ENCODE measurements around the gene LMO7. TPM values are rescaled to one million over a fixed set of nuclear protein-coding genes. Genes with fewer than 3 reads are reported as not detected.

The LMO7 gene
- total and polyA plus RNA-seq, 2 of the 4 experiments (the other 2 are of a cell fraction), result 266 to 367 TPM

- TF ChIP-seq MXI1 (IDR thresholded peaks at IDR 0.05; ENCODE audit: borderline replicate concordance, low read depth, low read length) (no peak), RCOR1 (IDR thresholded peaks at IDR 0.05; ENCODE audit: insufficient replicate concordance, low read length) (no peak), FOS (IDR thresholded peaks at IDR 0.05; ENCODE audit: low read depth, low read length) (no peak), BHLHE40 (IDR thresholded peaks at IDR 0.05; ENCODE audit: low read depth, low read length) (no peak), NFE2L2 (IDR thresholded peaks at IDR 0.05; ENCODE audit: low read depth, low read length) (no peak), POLR2A (IDR thresholded peaks at IDR 0.05; ENCODE audit: low read depth, low read length) (no peak), CHD1 (IDR thresholded peaks at IDR 0.05; ENCODE audit: low read depth, low read length) (no peak), MAZ (IDR thresholded peaks at IDR 0.05; ENCODE audit: borderline replicate concordance, low read depth, low read length) (no peak), CTCF (conservative IDR thresholded peaks at IDR 0.05; ENCODE audit: low read depth, low read length) (no peak), RAD21 (IDR thresholded peaks at IDR 0.05; ENCODE audit: low read length) (no peak)
- H4K91ac ChIP-seq (ENCODE audit: insufficient read depth, low read depth, low read length), result no peak overlapping the region
- BruUV-seq (replicated peaks), result no TSS peak
- peaks cover 20 to 48% of the 10 kb centered on the region in 2 experiments for H3K79me1 ChIP-seq (ENCODE audit: low read depth in 1 of 2, low read length in 2 of 2)
- no peak overlapping the region for H2BK15ac ChIP-seq (ENCODE audit: low read depth, low read length)
- no peak overlapping the region for H3K56ac ChIP-seq (ENCODE audit: extremely low read depth, insufficient read depth, low read length)
- H3K9me3 ChIP-seq (ENCODE audit: control insufficient read depth, insufficient read depth, low read length), result no peaks in the 10 kb centered on the region
- no peaks in the 10 kb centered on the region for H3K36me3 ChIP-seq (ENCODE audit: control insufficient read depth, insufficient read depth, low read length)
- WGBS, 2 experiments (ENCODE audit: extremely low coverage in 2 of 2, insufficient read length in 1 of 2), result no CpG with 5 or more reads among the region's 2 CpGs
- DNase-seq (no peak), ATAC-seq (ENCODE audit: low read depth) (no peak)
- H3K9me1 ChIP-seq (ENCODE audit: insufficient read depth, low read length), result peaks cover 10% of the 10 kb centered on the region
- no peak overlapping the region for H3K23ac ChIP-seq (ENCODE audit: low read depth, low read length)
- no peak overlapping the region for H3K9ac ChIP-seq (ENCODE audit: low read depth, low read length)
- H3K14ac ChIP-seq (replicated peaks; ENCODE audit: low read depth, low read length), result no peak overlapping the region
- H3K27me3 ChIP-seq (ENCODE audit: control insufficient read depth, insufficient read depth, low read length), result no peaks in the 10 kb centered on the region
- no peak overlapping the region for H3K4me2 ChIP-seq (ENCODE audit: low read depth, low read length)
- H4K5ac ChIP-seq (ENCODE audit: low read depth, low read length), result peak overlapping the region; percentile 58; the same call in 1 of the 2 replicates
- peak overlapping the region; percentile 12 for H2BK5ac ChIP-seq (ENCODE audit: low read depth, low read length, poor library complexity, severe bottlenecking)
- dilution Hi-C loops (cut with HindIII; ENCODE audit: low sequenced_read_pairs, unreplicated experiment) (no loop called here), intact Hi-C loops (cut with micrococcal nuclease) (no loop called here), in situ Hi-C loops (cut with MboI; ENCODE audit: low sequenced_read_pairs) (no loop called here)
- ChIA-PET POLR2A (ENCODE audit: unreplicated experiment) (no interaction called here), CTCF (no interaction called here)
- H4K8ac ChIP-seq (ENCODE audit: low read depth in 2 of 2, low read length in 2 of 2), result no peak overlapping the region; a peak in 1 of 4 replicates
- H4K20me1 ChIP-seq (ENCODE audit: insufficient read depth, low read length), result peaks cover 60% of the 10 kb centered on the region
- H3K18ac ChIP-seq (ENCODE audit: low read depth, low read length), result no peak overlapping the region
- H2AK5ac ChIP-seq (ENCODE audit: low read depth, low read length), result no peak overlapping the region
- H2BK20ac ChIP-seq (ENCODE audit: low read depth, low read length), result no peak overlapping the region
- no peak overlapping the region for H3K27ac ChIP-seq (ENCODE audit: insufficient read depth, low read length)
- H2AFZ ChIP-seq (replicated peaks; ENCODE audit: low read length, poor library complexity), result no peak overlapping the region
- H2BK120ac ChIP-seq (ENCODE audit: low read depth, low read length), result no peak overlapping the region
- H3K4me1 ChIP-seq (ENCODE audit: control insufficient read depth, insufficient read depth, low read length), result peaks cover 7% of the 10 kb centered on the region; the same call in 1 of the 2 replicates
- H3K4me3 ChIP-seq (ENCODE audit: insufficient read depth, low read depth, low read length), result no peak overlapping the region
- no peak overlapping the region for H3K4ac ChIP-seq (ENCODE audit: low read depth, low read length)
- no peak overlapping the region for H2AK9ac ChIP-seq (replicated peaks; ENCODE audit: low read depth, low read length, poor library complexity)
Observed at GRCh38 chr13:75713852-75714251, 77.7 kb downstream of the LMO7 start.
